Mesothelial cell of epicardium (in vitro differentiated cells): ENCODE data around the gene LRRC43. TPM values are rescaled to one million over a fixed set of nuclear protein-coding genes. Genes with fewer than 3 reads are reported as not detected.

Source experiments
- DNase-seq, 2 experiments: peaks; one replicate each; pipeline ENCODE4 v3.0.0; 2021; ENCODE audit warnings: low spot score in 2 of 2; ENCODE audit not compliant: unreplicated experiment in 2 of 2
- H3K27ac Mint-ChIP-seq: 2 replicates; pipeline ENCODE4 v1.8.0; 2021; ENCODE audit warnings: mixed read lengths
- H3K27me3 Mint-ChIP-seq: 2 replicates; pipeline ENCODE4 v1.8.0; 2021; ENCODE audit warnings: low read depth, mixed read lengths
- H3K36me3 Mint-ChIP-seq: 2 replicates; pipeline ENCODE4 v1.8.0; 2021; ENCODE audit warnings: mixed read lengths
- H3K4me1 Mint-ChIP-seq: 2 replicates; pipeline ENCODE4 v1.8.0; 2021; ENCODE audit warnings: mixed read lengths
- H3K4me3 Mint-ChIP-seq: 2 replicates; pipeline ENCODE4 v1.8.0; 2021; ENCODE audit warnings: mild to moderate bottlenecking, moderate library complexity, mixed read lengths
- H3K9me3 Mint-ChIP-seq: 2 replicates; pipeline ENCODE4 v1.8.0; 2021; ENCODE audit warnings: mixed read lengths
- total RNA-seq: library from RNA; stranded (reverse); gene quantifications from 3 replicates; pipeline ENCODE4 v1.2.1, GENCODE V29; 2021
- TF ChIP-seq, protein P1 (sequence below): fragments of 200-600 bp; sonication (generic); IDR thresholded peaks from one replicate; pipeline ENCODE4 v1.5.0; 2021; ENCODE audit warnings: antibody characterized with exemption; ENCODE audit not compliant: unreplicated experiment

Gene LRRC43
- total RNA-seq, 1 donor from 2014 or later, result 3.9 TPM

GRCh38 chr12:122225683-122226365, 42.9 kb downstream of the LRRC43 start, which contains the start of gene DIABLO:
Gene DIABLO (minus strand): TSS chr12:122226052. CDS start chr12:122226014, 38 bp downstream.
- DNase-seq, result peak; percentile 100
- Mint-ChIP-seq H3K27ac (peak within 1 kb of the TSS; percentile 100), H3K36me3 (peaks cover 12% of the 10 kb centered on the region), H3K4me1 (peaks cover 22% of the 10 kb centered on the region), H3K27me3 (no peaks in the 10 kb centered on the region), H3K9me3 (no peaks in the 10 kb centered on the region), H3K4me3 (peak within 1 kb of the TSS; percentile 99)
- TF ChIP-seq, protein P1, sequence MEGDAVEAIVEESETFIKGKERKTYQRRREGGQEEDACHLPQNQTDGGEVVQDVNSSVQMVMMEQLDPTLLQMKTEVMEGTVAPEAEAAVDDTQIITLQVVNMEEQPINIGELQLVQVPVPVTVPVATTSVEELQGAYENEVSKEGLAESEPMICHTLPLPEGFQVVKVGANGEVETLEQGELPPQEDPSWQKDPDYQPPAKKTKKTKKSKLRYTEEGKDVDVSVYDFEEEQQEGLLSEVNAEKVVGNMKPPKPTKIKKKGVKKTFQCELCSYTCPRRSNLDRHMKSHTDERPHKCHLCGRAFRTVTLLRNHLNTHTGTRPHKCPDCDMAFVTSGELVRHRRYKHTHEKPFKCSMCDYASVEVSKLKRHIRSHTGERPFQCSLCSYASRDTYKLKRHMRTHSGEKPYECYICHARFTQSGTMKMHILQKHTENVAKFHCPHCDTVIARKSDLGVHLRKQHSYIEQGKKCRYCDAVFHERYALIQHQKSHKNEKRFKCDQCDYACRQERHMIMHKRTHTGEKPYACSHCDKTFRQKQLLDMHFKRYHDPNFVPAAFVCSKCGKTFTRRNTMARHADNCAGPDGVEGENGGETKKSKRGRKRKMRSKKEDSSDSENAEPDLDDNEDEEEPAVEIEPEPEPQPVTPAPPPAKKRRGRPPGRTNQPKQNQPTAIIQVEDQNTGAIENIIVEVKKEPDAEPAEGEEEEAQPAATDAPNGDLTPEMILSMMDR, result no peak

GRCh38 chr12:122226366-122227125, 43.6 kb downstream of the LRRC43 start:
- no peak for DNase-seq
- Mint-ChIP-seq H3K27me3 (no peaks in the 10 kb centered on the region), H3K4me1 (peaks cover 22% of the 10 kb centered on the region), H3K27ac (no peak overlapping the region), H3K4me3 (peak overlapping the region; percentile 17), H3K36me3 (peaks cover 12% of the 10 kb centered on the region), H3K9me3 (no peaks in the 10 kb centered on the region)
- TF ChIP-seq, protein P1, result no peak

DNA sequence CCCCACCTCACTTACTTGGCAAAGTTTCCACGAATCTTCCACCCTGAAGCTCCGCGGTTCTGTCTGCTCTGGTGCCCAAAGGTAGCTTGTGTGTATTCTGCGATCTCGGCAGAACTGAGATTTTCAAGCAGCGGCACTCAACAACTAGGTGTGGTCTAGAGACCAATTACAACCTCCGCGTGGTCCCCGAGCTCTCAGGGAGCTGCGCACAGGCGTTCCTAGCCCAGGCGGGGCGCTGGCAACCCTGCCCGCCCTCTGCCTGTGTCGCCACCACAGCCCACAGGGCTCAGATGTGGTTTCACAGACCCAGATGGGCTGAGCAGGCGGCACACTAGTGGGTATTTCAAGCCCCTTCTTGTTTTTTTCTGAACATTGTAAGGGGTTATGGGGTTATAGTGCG, 44.4 kb downstream of the LRRC43 start:
- Mint-ChIP-seq H3K9me3 (no peaks in the 10 kb centered on the region), H3K27ac (no peak overlapping the region), H3K4me3 (no peak overlapping the region), H3K4me1 (peaks cover 22% of the 10 kb centered on the region), H3K27me3 (no peaks in the 10 kb centered on the region), H3K36me3 (peaks cover 14% of the 10 kb centered on the region)
- no peak for DNase-seq
- TF ChIP-seq, protein P1, result no peak

- peaks cover 17% of the 10 kb centered on the region for H3K4me1 Mint-ChIP-seq
- no peaks in the 10 kb centered on the region for H3K9me3 Mint-ChIP-seq
- peaks cover 13% of the 10 kb centered on the region for H3K36me3 Mint-ChIP-seq
- TF ChIP-seq, protein P1, result no peak
- DNase-seq, result no peak
- H3K27ac Mint-ChIP-seq, result no peak overlapping the region
- H3K27me3 Mint-ChIP-seq, result no peaks in the 10 kb centered on the region
- H3K4me3 Mint-ChIP-seq, result no peak overlapping the region
These were observed 45.2 kb downstream of the LRRC43 start for GRCh38 chr12:122228092-122228491.

DNA sequence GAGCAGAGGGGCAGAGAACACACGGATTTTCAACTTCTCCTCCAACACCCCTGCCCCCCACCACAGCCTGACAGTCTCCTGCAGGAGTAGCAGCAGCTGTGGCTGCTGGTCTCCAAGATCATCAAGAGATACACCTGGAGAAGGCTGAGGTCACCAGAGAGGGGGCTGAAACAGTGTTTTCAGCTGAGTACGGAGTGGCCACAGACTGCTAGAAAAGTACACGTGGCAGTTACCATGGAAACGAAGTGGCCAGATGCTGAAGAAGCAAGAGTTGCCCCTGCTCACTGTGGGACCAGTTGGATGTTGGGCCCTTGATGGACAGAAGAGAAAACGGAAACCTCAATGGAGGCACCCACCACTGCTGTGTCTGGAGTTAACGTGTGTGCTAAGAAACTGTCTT, 47.9 kb downstream of the LRRC43 start:
- Mint-ChIP-seq H3K36me3 (peaks cover 22% of the 10 kb centered on the region), H3K27ac (no peak overlapping the region), H3K9me3 (no peaks in the 10 kb centered on the region), H3K4me1 (no peaks in the 10 kb centered on the region), H3K4me3 (no peak overlapping the region), H3K27me3 (no peaks in the 10 kb centered on the region)
- DNase-seq, result no peak
- TF ChIP-seq, protein P1, result no peak
